AG09319 (cell line): ENCODE results near the gene BCAS1.

Experiments used
- DNase-seq: peaks from one replicate; pipeline ENCODE4 v3.0.0-alpha.2; 2010; ENCODE audit warnings: low read depth; ENCODE audit errors: extremely low read depth
- CTCF ChIP-seq: IDR thresholded peaks from 2 replicates; pipeline ENCODE4 v1.5.1; 2011; ENCODE audit warnings: low read depth, mild to moderate bottlenecking, inconsistent platforms, low read length, moderate library complexity

The BCAS1 gene

DNA sequence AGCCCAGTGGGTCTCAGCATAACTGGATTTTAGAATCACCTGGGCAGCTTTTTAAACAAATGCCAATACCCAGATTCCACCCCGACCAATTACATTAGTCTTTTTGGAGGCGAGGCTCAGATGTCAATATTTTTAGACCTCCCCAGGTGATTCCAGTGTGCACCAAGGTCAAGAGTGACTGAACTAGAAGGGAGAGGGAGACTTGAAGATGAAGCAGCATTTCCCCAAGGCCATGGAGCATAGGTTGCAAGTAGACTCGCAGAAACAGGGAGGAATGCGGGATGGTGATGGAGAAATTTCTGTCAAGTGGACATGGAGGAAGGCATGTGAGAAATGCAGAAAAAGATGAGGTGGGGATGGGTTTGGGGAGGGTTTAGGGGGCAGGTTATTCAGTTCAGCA lies 64.9 kb downstream of the BCAS1 start:
- no peak for DNase-seq
- no peak for TF ChIP-seq CTCF

- no peak for TF ChIP-seq CTCF
- no peak for DNase-seq
These were observed 65.9 kb downstream of the BCAS1 start for GRCh38 chr20:54004445-54004844.

GRCh38 chr20:54002741-54003140 lies 67.7 kb downstream of the BCAS1 start:
- DNase-seq, result no peak
- TF ChIP-seq CTCF, result no peak

- DNase-seq, result no peak
- TF ChIP-seq CTCF, result no peak
These were observed 68.3 kb downstream of the BCAS1 start for GRCh38 chr20:54002056-54002575.

- DNase-seq, result no peak
- TF ChIP-seq CTCF, result no peak
These were observed 69.5 kb downstream of the BCAS1 start for GRCh38 chr20:54000914-54001313.

GRCh38 chr20:54000262-54000661 lies 70.1 kb downstream of the BCAS1 start:
- TF ChIP-seq CTCF, result no peak
- DNase-seq, result no peak

DNA sequence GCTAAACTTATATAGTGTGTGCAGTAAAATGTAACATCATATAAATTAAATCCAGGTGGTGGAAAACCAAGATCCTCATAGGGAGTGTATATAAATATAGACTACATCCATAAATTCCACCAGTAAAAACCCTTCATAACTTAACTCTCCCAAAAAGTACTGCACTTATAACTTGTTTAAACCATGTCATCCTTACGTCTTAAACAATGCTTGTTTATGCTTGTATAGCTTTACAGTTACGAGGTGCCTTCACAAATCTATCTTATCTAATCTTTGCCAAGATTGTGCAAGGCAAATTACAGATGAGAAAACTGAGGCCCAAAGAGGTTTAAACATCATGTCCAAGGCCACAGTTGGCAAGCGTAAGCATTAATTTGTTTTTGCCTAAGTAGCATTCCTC lies 71.3 kb downstream of the BCAS1 start:
- no peak for TF ChIP-seq CTCF
- DNase-seq, result no peak
